H1 (cell line): Measurements from ENCODE around the gene PSMD3. TPM values are rescaled to one million over a fixed set of nuclear protein-coding genes. Genes with fewer than 3 reads are reported as not detected.
A peak's percentile ranks its signal among the peaks of the same experiment; 100 is the strongest.

ENCODE experiments used
- CTCF ChIA-PET: fragments of 300-600 bp; sonication (Branson Sonifier 250); formaldehyde crosslinking; loops from one replicate; lab custom pipeline; 2021; ENCODE audit not compliant: partially characterized antibody; lab: Charles Lee
- POLR2A ChIA-PET: fragments of 300-600 bp; sonication (Branson Sonifier 250); formaldehyde crosslinking; loops from one replicate; lab custom pipeline; 2021; ENCODE audit warnings: inconsistent platforms; ENCODE audit not compliant: partially characterized antibody; lab: Charles Lee
- DNase-seq, 2 experiments: peaks; one replicate each; pipeline versions ENCODE4 v3.0.0 to v3.0.0-alpha.2; 2010 to 2022; ENCODE audit warnings: low spot score in 2 of 2, low read depth in 1 of 2, mixed read lengths in 1 of 2
- FAIRE-seq: peaks from 2 replicates; lab custom pipeline; 2011; peaks lifted over from hg19 to GRCh38; lab: Jason Lieb, UNC
- H2AFZ ChIP-seq: 2 replicates; pipeline ENCODE4 v1.8.1; 2012; ENCODE audit warnings: low read length, inconsistent platforms
- H2AK5ac ChIP-seq: 2 replicates; pipeline ENCODE4 v1.6.1; 2013; ENCODE audit warnings: low read depth, low read length
- H2BK120ac ChIP-seq: replicated peaks from 2 replicates; pipeline ENCODE3; 2013; ENCODE audit warnings: low read depth, low read length, inconsistent platforms
- H2BK12ac ChIP-seq: 2 replicates; pipeline ENCODE4 v1.6.1; 2013; ENCODE audit warnings: low read depth, low read length
- H2BK15ac ChIP-seq: 2 replicates; pipeline ENCODE4 v1.6.1; 2013; ENCODE audit warnings: low read length
- H2BK20ac ChIP-seq: 2 replicates; pipeline ENCODE4 v1.6.1; 2013; ENCODE audit warnings: low read length
- H2BK5ac ChIP-seq: 2 replicates; pipeline ENCODE4 v1.6.1; 2013; ENCODE audit warnings: low read depth, low read length
- H3K14ac ChIP-seq: 2 replicates; pipeline ENCODE4 v1.6.1; 2013; ENCODE audit warnings: inconsistent platforms; ENCODE audit not compliant: insufficient read length
- H3K18ac ChIP-seq: 2 replicates; pipeline ENCODE4 v1.6.1; 2013; ENCODE audit warnings: low read length; ENCODE audit errors: extremely low read depth
- H3K23ac ChIP-seq: 2 replicates; pipeline ENCODE4 v1.6.1; 2013; ENCODE audit warnings: inconsistent platforms; ENCODE audit not compliant: insufficient read length
- H3K23me2 ChIP-seq: 2 replicates; pipeline ENCODE4 v1.6.1; 2013; ENCODE audit warnings: low read depth, low read length
- H3K27ac ChIP-seq: 2 replicates; pipeline ENCODE4 v1.6.1; 2011; ENCODE audit warnings: low read depth, low read length, inconsistent platforms
- H3K27me3 ChIP-seq, 4 experiments: replicated peaks in 1 of 4; 1 replicate in 1 of 4; 2 replicates in 3 of 4; pipeline versions ENCODE4 v1.6.1 to v1.8.1; 2011 to 2013; ENCODE audit warnings: low read length in 3 of 4, mild to moderate bottlenecking in 3 of 4, inconsistent platforms in 2 of 4, mixed read lengths in 2 of 4, moderate library complexity in 1 of 4; ENCODE audit not compliant: control insufficient read depth in 3 of 4, insufficient read depth in 3 of 4; ENCODE audit errors: extremely low read depth in 1 of 4
- H3K36me3 ChIP-seq, 4 experiments: 2 replicates each; pipeline versions ENCODE4 v1.6.1 to v1.8.1; 2011 to 2013; ENCODE audit warnings: mild to moderate bottlenecking in 4 of 4, low read length in 3 of 4, moderate library complexity in 2 of 4, control low read depth in 1 of 4, inconsistent platforms in 1 of 4; ENCODE audit not compliant: insufficient read depth in 4 of 4, control insufficient read depth in 2 of 4
- H3K4ac ChIP-seq: replicated peaks from 2 replicates; pipeline ENCODE3; 2013; ENCODE audit warnings: low read length, low read depth, mixed read lengths, inconsistent platforms; ENCODE audit not compliant: insufficient read length
- H3K4me1 ChIP-seq, 4 experiments: replicated peaks in 1 of 4; 1 replicate in 1 of 4; 2 replicates in 3 of 4; pipeline versions ENCODE4 v1.6.1 to v1.8.1; 2011 to 2013; ENCODE audit warnings: low read length in 3 of 4, inconsistent platforms in 2 of 4, mixed read lengths in 1 of 4; ENCODE audit not compliant: insufficient read depth in 4 of 4, control insufficient read depth in 3 of 4
- H3K4me2 ChIP-seq, 2 experiments: 2 replicates each; pipeline versions ENCODE4 v1.6.1 to v1.8.1; 2011 to 2013; ENCODE audit warnings: low read depth in 2 of 2, low read length in 2 of 2, control low read depth in 1 of 2, inconsistent platforms in 1 of 2, mild to moderate bottlenecking in 1 of 2; ENCODE audit not compliant: insufficient read depth in 1 of 2
- H3K4me3 ChIP-seq, 4 experiments: fragments of 200-600, 300-600 bp in 1 of 4; sonication (generic), shearing (Covaris generic), sonication (Bioruptor Twin) in 1 of 4; 2 replicates each; pipeline versions ENCODE4 v1.5.1 to v1.8.1; 2011 to 2016; ENCODE audit warnings: low read length in 4 of 4, low read depth in 3 of 4, control low read depth in 2 of 4, inconsistent platforms in 2 of 4, mild to moderate bottlenecking in 2 of 4, mixed read lengths in 1 of 4, moderate library complexity in 1 of 4; ENCODE audit not compliant: insufficient read depth in 2 of 4; ENCODE audit errors: extremely low read depth in 1 of 4
- H3K56ac ChIP-seq: replicated peaks from 2 replicates; pipeline ENCODE3; 2013; ENCODE audit warnings: low read depth, mild to moderate bottlenecking, mixed read lengths, low read length, inconsistent platforms; ENCODE audit not compliant: insufficient read length
- H3K79me1 ChIP-seq: 2 replicates; pipeline ENCODE4 v1.6.1; 2013; ENCODE audit warnings: low read depth, low read length, control low read depth
- H3K79me2 ChIP-seq, 2 experiments: 2 replicates each; pipeline versions ENCODE4 v1.6.1 to v1.8.1; 2012 to 2013; ENCODE audit warnings: low read length in 2 of 2, mild to moderate bottlenecking in 2 of 2, inconsistent platforms in 1 of 2; ENCODE audit not compliant: insufficient read depth in 2 of 2, control insufficient read depth in 1 of 2
- H3K9ac ChIP-seq, 4 experiments: replicated peaks in 1 of 4; 1 replicate in 1 of 4; 2 replicates in 3 of 4; pipeline versions ENCODE4 v1.6.1 to v1.8.1; 2011 to 2013; ENCODE audit warnings: low read depth in 3 of 4, low read length in 3 of 4, control low read depth in 2 of 4, mild to moderate bottlenecking in 2 of 4, moderate library complexity in 2 of 4, inconsistent platforms in 1 of 4; ENCODE audit errors: extremely low read depth in 1 of 4
- H3K9me3 ChIP-seq, 2 experiments: 2 replicates each; pipeline versions ENCODE4 v1.6.1 to v1.8.1; 2012 to 2013; ENCODE audit warnings: mild to moderate bottlenecking in 2 of 2, moderate library complexity in 2 of 2, control low read depth in 1 of 2, inconsistent platforms in 1 of 2, low read depth in 1 of 2, low read length in 1 of 2, mixed read lengths in 1 of 2; ENCODE audit not compliant: insufficient read depth in 2 of 2
- H4K20me1 ChIP-seq, 2 experiments: replicated peaks in 1 of 2; 2 replicates each; pipeline versions ENCODE3 to v1.8.1; 2011 to 2013; ENCODE audit warnings: inconsistent platforms in 2 of 2, low read length in 2 of 2, mild to moderate bottlenecking in 1 of 2; ENCODE audit not compliant: insufficient read depth in 2 of 2, control insufficient read depth in 1 of 2
- H4K5ac ChIP-seq: 2 replicates; pipeline ENCODE4 v1.6.1; 2013; ENCODE audit warnings: low read length, low read depth, mixed read lengths, inconsistent platforms; ENCODE audit not compliant: insufficient read length
- H4K8ac ChIP-seq: 2 replicates; pipeline ENCODE4 v1.8.0; 2013; ENCODE audit warnings: mild to moderate bottlenecking, moderate library complexity, low read length, inconsistent platforms; ENCODE audit not compliant: insufficient read depth; ENCODE audit errors: extremely low read depth
- H4K91ac ChIP-seq: replicated peaks from 2 replicates; pipeline ENCODE3; 2013; ENCODE audit warnings: low read length, mixed read lengths, inconsistent platforms; ENCODE audit not compliant: insufficient read length
- CHD2 ChIP-seq: IDR thresholded peaks from 2 replicates; pipeline ENCODE4 v1.6.1; 2012; ENCODE audit warnings: low read length, improper control_type of control experiment
- CTBP2 ChIP-seq: IDR thresholded peaks from 2 replicates; pipeline ENCODE4 v1.7.0; 2011; ENCODE audit warnings: borderline replicate concordance, mild to moderate bottlenecking, moderate library complexity, mixed read lengths, low read length; ENCODE audit not compliant: insufficient read depth, insufficient read length
- E2F6 ChIP-seq: IDR thresholded peaks from 2 replicates; pipeline ENCODE4 v1.6.1; 2012; ENCODE audit warnings: inconsistent platforms
- GABPA ChIP-seq: IDR thresholded peaks from 2 replicates; pipeline ENCODE4 v1.6.1; 2011; ENCODE audit warnings: mild to moderate bottlenecking, low read length, moderate library complexity, borderline replicate concordance; ENCODE audit not compliant: insufficient read depth
- KDM4A ChIP-seq: IDR thresholded peaks from one replicate; pipeline ENCODE4 v1.7.1; 2012; ENCODE audit warnings: low read depth, mild to moderate bottlenecking, moderate library complexity, low read length, inconsistent platforms; ENCODE audit not compliant: severe bottlenecking
- SP1 ChIP-seq: IDR thresholded peaks from 2 replicates; pipeline ENCODE4 v1.6.1; 2011; ENCODE audit warnings: low read depth, low read length
- SRF ChIP-seq: IDR thresholded peaks from 2 replicates; pipeline ENCODE4 v1.6.1; 2011; ENCODE audit warnings: mild to moderate bottlenecking, low read depth, low read length, moderate library complexity
- TBP ChIP-seq: IDR thresholded peaks from 2 replicates; pipeline ENCODE4 v1.6.1; 2011; ENCODE audit warnings: low read depth, low read length, improper control_type of control experiment
- USF2 ChIP-seq: IDR thresholded peaks from 2 replicates; pipeline ENCODE4 v1.6.1; 2011; ENCODE audit warnings: low read length, improper control_type of control experiment
- WGBS, 2 experiments: shearing (Covaris generic) in 1 of 2; methylation state at CpG; one replicate each; pipeline versions ENCODE4 v1.1.6 to v1.1.7; 2013 to 2015; ENCODE audit warnings: low lambda C conversion rate in 2 of 2, mixed read lengths in 2 of 2, inconsistent platforms in 1 of 2, low coverage in 1 of 2, missing lambda C conversion rate in 1 of 2; ENCODE audit not compliant: insufficient replicate concordance in 2 of 2, insufficient coverage in 1 of 2, insufficient read length in 1 of 2; ENCODE audit errors: extremely low coverage in 1 of 2, missing lambda C conversion rate in 1 of 2; 5-methylcytosine and 5-hydroxymethylcytosine counted together
- polyA plus RNA-seq, 7 experiments: library from polyadenylated mRNA; depleted of rRNA in 3 of 7; stranded (reverse) in 5 of 7; unstranded in 2 of 7; fragments of >200 nt in 5 of 7; fragments of 200-250 nt in 2 of 7; gene quantifications; 1 replicate in 5 of 7; 2 replicates in 1 of 7; 4 replicates in 1 of 7; pipeline versions ENCODE4 v1.2.1 to v1.2.3, GENCODE V29; 2011 to 2013; ENCODE audit warnings: missing spikeins in 2 of 7, mixed read lengths in 2 of 7
- total RNA-seq: library from RNA; stranded (reverse); fragmentation: NEBNext Ultra II Directional; extraction: Animal tissue kit (Norgen Biotek cat#: 25700); gene quantifications from 2 replicates; pipeline ENCODE4 v1.2.1, GENCODE V29; 2021

Gene PSMD3
- total and polyA plus RNA-seq, 2 of the 8 experiments (the other 6 are each of a cell fraction or from before 2014, with no cell fraction given): 151 to 198 TPM

GRCh38 chr17:39952680-39953470, 27.7 kb upstream of the PSMD3 start:
- H3K27ac ChIP-seq: no peak overlapping the region
- no peak overlapping the region for H2BK15ac ChIP-seq
- no peaks in the 10 kb centered on the region for H3K9me3 ChIP-seq
- peak overlapping the region; percentile 33 to 66 (median 49); a peak in 7 of 8 replicates for H3K4me3 ChIP-seq
- no peak overlapping the region for H3K56ac ChIP-seq
- CTCF ChIA-PET: interaction anchor here (0.8 to 2.5 kb wide), 2 partner anchors 25 to 28 kb away, joined by 3 to 12 read pairs; partner anchors contain the start of gene PSMD3
- no peak overlapping the region for H2BK120ac ChIP-seq
- H3K23me2 ChIP-seq: peaks cover 2% of the 10 kb centered on the region; the same call in 1 of the 2 replicates
- H4K20me1 ChIP-seq: no peaks in the 10 kb centered on the region
- peaks cover 0 to 13% (median 7%) of the 10 kb centered on the region in 4 experiments; a peak in 6 of 7 replicates for H3K4me1 ChIP-seq
- peak overlapping the region; percentile 80 to 99 for H3K4me2 ChIP-seq
- H3K18ac ChIP-seq: peak overlapping the region; percentile 6
- peaks cover 0 to 5% (median 2%) of the 10 kb centered on the region in 4 experiments; a peak in 3 of 7 replicates for H3K27me3 ChIP-seq
- no peak overlapping the region for H3K23ac ChIP-seq
- peak overlapping the region; percentile 1 for H4K91ac ChIP-seq
- H3K79me1 ChIP-seq: 0 out of 2 replicates have a peak, but pooled peaks cover 2% of the 10 kb centered on the region
- H2AK5ac ChIP-seq: no peak overlapping the region
- peak overlapping the region in 3 of 4 experiments; percentile 45 to 67 (median 60); a peak in 5 of 7 replicates for H3K9ac ChIP-seq
- H3K36me3 ChIP-seq: no peaks in the 10 kb centered on the region
- no peak overlapping the region for H3K14ac ChIP-seq
- FAIRE-seq (no peak), DNase-seq (peak; percentile 97 to 100)
- POLR2A ChIA-PET: interaction anchor here (0.6 to 1.8 kb wide), 4 partner anchors 10 to 34 kb away, joined by 3 to 7 read pairs (median 4); partner anchors contain the start of genes GSDMA and PSMD3
- H4K8ac ChIP-seq: peak overlapping the region; percentile 37; the same call in 1 of the 2 replicates
- H2BK5ac ChIP-seq: peak overlapping the region; percentile 79; the same call in 1 of the 2 replicates
- 1% methylated on average over 10 of the region's 55 CpGs; no CpG with 5 or more reads in 1 of the 2 experiments for WGBS, 2 experiments
- H4K5ac ChIP-seq: no peak overlapping the region
- peak overlapping the region; percentile 84; the same call in 1 of the 2 replicates for H2BK12ac ChIP-seq
- H2AFZ ChIP-seq: no peak overlapping the region
- no peaks in the 10 kb centered on the region for H3K79me2 ChIP-seq
- H2BK20ac ChIP-seq: no peak overlapping the region
- H3K4ac ChIP-seq: no peak overlapping the region
- TF ChIP-seq GABPA: no peak
- TF ChIP-seq CTBP2: no peak
- TF ChIP-seq CHD2: no peak
- no peak for TF ChIP-seq SRF
- TF ChIP-seq TBP: no peak
- TF ChIP-seq USF2: no peak
- no peak for TF ChIP-seq KDM4A
- peak; percentile 29; the same call in 1 of the 2 replicates for TF ChIP-seq SP1
- TF ChIP-seq E2F6: no peak
